Measurements from ENCODE around the gene ANK3. TPM values are rescaled to one million over a fixed set of nuclear protein-coding genes. Genes with fewer than 3 reads are reported as not detected.

Gene ANK3
- polyA plus RNA-seq (2011; rRNA removed): 1.6 and 1.9 TPM in 2 replicates
- polyA minus RNA-seq (2011; rRNA and poly(A)+ RNA removed): 4.1 and 4.3 TPM in 2 replicates

GRCh38 chr10:60389413-60390025 is at the start of gene ANK3:
Gene ANK3 (minus strand): TSS chr10:60389875. CDS start chr10:60389538, 337 bp downstream.
- POLR2A ChIA-PET: no interaction called here
- Histone ChIP-seq H3K4me3 (ENCODE audit: low read depth, low read length) (no peak within 1 kb of the TSS), H3K9me3 (ENCODE audit: control insufficient read depth, insufficient read depth, low read length) (no peaks in the 10 kb centered on the region), H3K27ac (ENCODE audit: low read depth, low read length) (no peak within 1 kb of the TSS), H3K27me3 (ENCODE audit: control insufficient read depth, insufficient read depth, low read length) (no peaks in the 10 kb centered on the region)
- no peak for TF ChIP-seq CTCF (IDR thresholded peaks at IDR 0.05; ENCODE audit: low read depth, low read length)
- DNase-seq (ENCODE audit: low read depth, low spot score): no peak
- CTCF ChIA-PET: no interaction called here

GRCh38 chr10:60434418-60435046 is 44.9 kb upstream of the ANK3 start:
- peak; percentile 72 for TF ChIP-seq CTCF (IDR thresholded peaks at IDR 0.05; ENCODE audit: low read depth, low read length)
- H3K4me3 ChIP-seq (ENCODE audit: low read depth, low read length): no peak overlapping the region
- ChIA-PET POLR2A (interaction anchor here (0.9 kb wide), 1 partner anchor 196 kb away, joined by 3 read pairs; no protein-coding TSS in a partner anchor), CTCF (interaction anchor here (0.5 to 5.3 kb wide), 27 partner anchors 25 to 338 kb away, joined by 3 to 66 read pairs (median 4); no protein-coding TSS in a partner anchor)
- no peak for DNase-seq (ENCODE audit: low read depth, low spot score)
- H3K9me3 ChIP-seq (ENCODE audit: control insufficient read depth, insufficient read depth, low read length): no peaks in the 10 kb centered on the region; the same call in 1 of the 2 replicates
- H3K27me3 ChIP-seq (ENCODE audit: control insufficient read depth, insufficient read depth, low read length): no peaks in the 10 kb centered on the region
- no peak overlapping the region for H3K27ac ChIP-seq (ENCODE audit: low read depth, low read length)

GRCh38 chr10:60433684-60434083 is 44.0 kb upstream of the ANK3 start:
- no peak for TF ChIP-seq CTCF (IDR thresholded peaks at IDR 0.05; ENCODE audit: low read depth, low read length)

GRCh38 chr10:60430836-60431597 is 41.3 kb upstream of the ANK3 start:
- no peak for DNase-seq (ENCODE audit: low read depth, low spot score)
- POLR2A ChIA-PET: no interaction called here
- no peak overlapping the region for H3K27ac ChIP-seq (ENCODE audit: low read depth, low read length)

More at GRCh38 chr10:60433684-60434083, 44.0 kb upstream of the ANK3 start:
- ChIA-PET POLR2A (interaction anchor here (0.9 kb wide), 1 partner anchor 195 kb away, joined by 3 read pairs; no protein-coding TSS in a partner anchor), CTCF (interaction anchor here (0.6 to 5.3 kb wide), 30 partner anchors 10 to 528 kb away, joined by 3 to 66 read pairs (median 4); partner anchors contain the start of gene CCDC6)
- Histone ChIP-seq H3K27me3 (ENCODE audit: control insufficient read depth, insufficient read depth, low read length) (no peaks in the 10 kb centered on the region), H3K27ac (ENCODE audit: low read depth, low read length) (no peak overlapping the region), H3K4me3 (ENCODE audit: low read depth, low read length) (no peak overlapping the region), H3K9me3 (ENCODE audit: control insufficient read depth, insufficient read depth, low read length) (no peaks in the 10 kb centered on the region; the same call in 1 of the 2 replicates)
- DNase-seq (ENCODE audit: low read depth, low spot score): peak; percentile 55

More at GRCh38 chr10:60430836-60431597, 41.3 kb upstream of the ANK3 start:
- TF ChIP-seq CTCF (IDR thresholded peaks at IDR 0.05; ENCODE audit: low read depth, low read length): no peak
- H3K9me3 ChIP-seq (ENCODE audit: control insufficient read depth, insufficient read depth, low read length): no peaks in the 10 kb centered on the region; the same call in 1 of the 2 replicates
- H3K27me3 ChIP-seq (ENCODE audit: control insufficient read depth, insufficient read depth, low read length): no peaks in the 10 kb centered on the region
- H3K4me3 ChIP-seq (ENCODE audit: low read depth, low read length): no peak overlapping the region
- CTCF ChIA-PET: interaction anchor here (0.8 to 2.1 kb wide), 4 partner anchors 192 to 316 kb away, joined by 4 to 8 read pairs (median 6); no protein-coding TSS in a partner anchor
